Inflammatory macrophage (primary cell): ENCODE measurements around the gene MGST2.
"Not testable (repeated sequence)": the region's sequence is repeated elsewhere in the genome, so short reads cannot be mapped to it uniquely, and the experiment has no call there.

Experiments used
- DNase-seq, 2 donors: peaks; one replicate each; pipeline ENCODE4 v3.0.0-alpha.2; 2020 to 2022
- total RNA-seq, 18 experiments: gene quantifications; one replicate each; lab custom pipeline; 2026; ENCODE audit warnings: mixed read lengths in 6 of 18, inconsistent platforms in 2 of 18; lab: John Stamatoyannopoulos, UW

Gene MGST2
- total RNA-seq: 18.7 to 53.1 (median 42.0) reads per million in 18 experiments

DNA sequence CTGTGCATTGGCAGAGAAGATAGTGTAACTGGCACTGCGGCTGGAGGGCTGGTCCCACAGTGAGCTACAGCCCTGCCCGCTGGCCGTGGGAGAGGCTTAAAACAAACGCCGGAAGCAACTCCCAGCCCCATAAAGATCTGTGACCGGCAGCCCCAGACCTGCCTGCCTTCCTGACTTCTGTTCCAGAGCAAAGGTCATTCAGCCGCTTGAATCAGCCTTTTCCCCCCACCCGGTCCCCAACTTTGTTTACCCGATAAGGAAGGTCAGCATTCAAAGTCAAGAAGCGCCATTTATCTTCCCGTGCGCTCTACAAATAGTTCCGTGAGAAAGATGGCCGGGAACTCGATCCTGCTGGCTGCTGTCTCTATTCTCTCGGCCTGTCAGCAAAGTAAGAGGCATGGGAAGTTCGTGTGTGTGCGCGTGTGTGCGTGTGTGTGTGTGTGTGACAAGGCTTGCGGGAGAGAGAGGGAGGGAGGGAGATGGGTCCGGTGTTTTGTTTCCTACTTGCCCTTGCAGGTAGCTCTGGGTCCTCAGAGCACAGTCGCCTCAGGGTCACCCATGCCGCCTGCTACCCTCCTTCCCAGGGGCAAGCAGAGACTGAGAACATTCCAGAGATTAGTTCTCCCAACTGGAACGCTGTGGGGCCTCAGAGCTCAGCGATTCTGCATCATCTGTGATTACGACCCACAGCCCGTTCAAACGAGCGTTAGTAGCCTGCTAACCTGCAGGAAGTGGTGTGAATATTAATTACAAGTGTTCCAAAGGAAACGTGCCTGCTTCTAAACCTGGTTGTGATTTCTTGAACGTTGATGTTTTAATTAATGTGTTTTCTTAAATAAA, at the start of gene MGST2:
Gene MGST2, plus strand, starts transcription at position 130 of the 840 bp plus-strand sequence. Its CDS starts 201 bp downstream, at position 331.
- peak; percentile 73 to 81 for DNase-seq

GRCh38 chr4:139617702-139618490, 47.7 kb upstream of the MGST2 start:
- peak; percentile 17 to 22 for DNase-seq

GRCh38 chr4:139619644-139620043, 46.0 kb upstream of the MGST2 start:
- peak; percentile 41 to 55 for DNase-seq

DNA sequence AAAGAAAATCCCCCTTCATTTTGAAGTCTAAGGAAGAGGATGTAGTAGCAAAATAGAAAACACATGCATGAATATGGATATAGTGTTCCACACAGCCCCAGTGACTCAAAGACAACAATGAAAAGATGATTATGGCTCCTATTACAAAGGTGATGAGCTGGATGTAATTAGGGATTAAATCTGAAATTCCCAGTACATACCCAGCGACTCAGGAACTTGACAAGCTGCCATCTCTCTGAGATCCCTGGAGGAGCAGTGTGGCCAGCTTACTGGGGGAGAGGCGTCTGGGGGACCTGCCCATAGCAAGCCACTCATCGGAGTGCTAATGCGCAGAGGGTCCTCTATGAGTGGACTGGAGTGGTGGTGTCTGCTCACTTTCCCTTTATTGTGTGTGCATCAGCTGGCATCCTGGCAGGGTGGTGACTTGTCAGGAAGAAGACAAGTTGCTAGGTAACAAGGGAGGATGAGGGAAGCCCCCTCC, 42.7 kb upstream of the MGST2 start:
- no peak for DNase-seq

DNA sequence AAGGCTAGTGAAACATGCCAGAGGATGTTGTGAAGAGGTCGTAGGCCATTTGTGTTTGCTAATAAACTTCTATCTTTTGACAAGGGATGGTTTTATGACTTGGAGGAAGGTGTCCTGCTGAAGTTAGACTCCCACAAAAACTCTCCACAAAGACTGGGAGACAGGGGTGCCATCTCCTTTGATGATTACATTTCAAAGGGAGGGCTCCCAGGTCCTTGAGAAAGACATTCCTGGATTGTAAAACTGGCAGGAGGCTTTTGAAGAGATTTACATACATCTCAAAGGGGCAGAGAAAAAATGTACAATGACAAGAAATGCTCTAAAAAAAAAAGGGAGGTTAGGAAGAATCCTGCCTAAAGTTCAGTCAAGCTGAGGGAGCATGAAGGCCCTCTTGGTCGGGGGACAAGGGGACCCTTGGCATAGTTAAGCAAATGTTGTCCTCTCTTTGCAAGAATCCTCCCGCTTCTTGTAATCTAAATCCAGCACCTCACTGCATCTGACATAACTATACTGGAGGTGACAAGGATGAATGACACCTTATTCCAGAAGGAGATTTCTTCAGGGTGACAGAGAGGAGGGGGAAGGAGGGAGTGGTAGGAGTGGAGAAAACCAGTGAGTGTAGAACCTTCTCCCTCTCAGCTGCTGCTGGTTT, 41.1 kb upstream of the MGST2 start:
- DNase-seq: no peak

DNA sequence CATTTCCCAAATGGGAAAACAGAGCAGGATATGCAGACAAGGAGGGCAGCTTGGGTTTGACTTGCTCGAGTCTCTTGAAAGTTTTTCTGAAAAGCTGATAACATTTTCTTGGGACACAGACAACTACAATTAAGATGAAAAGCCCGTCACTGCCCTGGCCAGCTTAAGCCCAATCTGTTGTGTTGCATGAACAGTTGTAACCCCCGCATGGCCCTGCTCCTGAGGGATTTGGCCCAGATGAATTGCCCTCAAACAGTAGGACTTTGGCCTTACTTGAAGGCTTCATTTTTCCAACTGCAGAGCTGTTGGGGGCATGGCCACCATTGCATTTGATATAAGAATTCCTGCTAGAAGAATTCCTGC, 40.5 kb upstream of the MGST2 start:
- no peak for DNase-seq

DNA sequence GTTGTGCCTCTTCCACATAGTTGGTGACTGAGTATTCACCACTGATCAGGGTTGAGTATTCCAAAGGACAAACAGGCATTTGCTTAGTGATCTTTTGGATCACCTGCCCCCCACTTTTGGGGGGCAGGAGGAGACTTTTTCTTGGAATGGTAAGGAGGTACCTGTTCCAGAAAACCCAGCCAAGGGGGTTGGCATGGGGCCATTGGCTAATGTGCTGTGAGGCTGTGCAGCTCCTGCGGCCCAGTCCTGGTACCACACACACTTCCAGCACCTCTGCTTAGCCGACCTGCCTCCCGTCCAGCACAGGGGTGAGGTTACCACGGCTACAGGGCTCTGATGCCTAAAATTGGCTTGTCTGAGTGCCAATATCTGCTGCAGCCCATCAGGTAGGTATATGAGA, 40.1 kb upstream of the MGST2 start:
- no peak for DNase-seq

- no peak for DNase-seq
These were observed 37.2 kb upstream of the MGST2 start for GRCh38 chr4:139628184-139629012.

DNA sequence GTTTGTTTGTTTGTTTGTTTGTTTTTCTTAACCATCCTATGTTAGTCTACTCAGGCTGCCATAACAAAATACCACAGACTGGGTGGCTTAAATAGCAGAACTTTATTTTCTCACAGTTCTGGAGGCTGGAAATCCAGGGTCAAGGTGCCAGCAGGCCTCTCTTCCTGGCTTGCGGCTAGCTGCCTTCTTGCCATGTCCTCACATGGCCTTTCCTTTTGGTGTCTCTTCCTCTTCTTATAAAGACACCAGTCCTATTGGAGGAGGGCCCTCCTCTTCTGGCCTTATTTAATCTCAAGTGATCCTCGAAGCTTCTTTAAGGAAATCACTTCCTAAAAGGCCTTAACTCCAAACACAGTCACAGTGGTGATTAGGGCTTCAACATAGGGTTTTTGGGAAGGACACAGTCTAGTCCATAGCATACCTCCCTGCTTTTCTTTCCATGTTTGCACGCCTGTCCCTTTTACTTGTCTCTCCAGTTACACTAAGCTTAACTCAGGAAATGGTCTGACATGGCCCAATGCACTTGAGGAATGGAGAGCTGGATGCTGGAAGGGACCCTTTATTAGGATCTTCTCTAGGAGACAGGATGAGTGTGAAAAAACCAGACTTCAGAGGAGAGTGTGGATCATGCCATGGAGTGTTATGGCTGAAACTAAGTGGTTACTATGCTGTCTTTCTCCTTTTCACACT, 36.0 kb upstream of the MGST2 start:
- DNase-seq: peak; percentile 45 to 47

- DNase-seq: no peak
These were observed 35.5 kb upstream of the MGST2 start for GRCh38 chr4:139630126-139630495.

DNA sequence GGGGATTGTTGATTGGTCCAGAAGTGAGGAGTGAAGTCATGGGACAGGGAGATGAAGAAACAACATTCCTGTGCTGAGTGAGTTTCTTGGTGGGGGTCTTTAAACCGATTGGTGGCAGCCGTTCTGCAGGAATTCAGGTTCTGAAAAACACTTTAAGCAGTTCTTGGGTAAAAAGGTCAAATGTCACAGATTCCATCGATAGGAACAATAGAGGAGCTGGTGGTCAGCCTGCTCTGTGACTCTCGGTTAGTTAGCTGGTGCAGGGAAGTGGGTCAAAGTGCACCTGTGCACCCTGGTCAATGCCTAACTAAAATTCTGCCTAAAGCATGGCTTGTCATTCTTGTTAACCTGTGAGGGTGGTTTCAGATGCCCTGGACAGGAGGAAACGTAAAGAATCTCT, 34.6 kb upstream of the MGST2 start:
- no peak for DNase-seq

DNA sequence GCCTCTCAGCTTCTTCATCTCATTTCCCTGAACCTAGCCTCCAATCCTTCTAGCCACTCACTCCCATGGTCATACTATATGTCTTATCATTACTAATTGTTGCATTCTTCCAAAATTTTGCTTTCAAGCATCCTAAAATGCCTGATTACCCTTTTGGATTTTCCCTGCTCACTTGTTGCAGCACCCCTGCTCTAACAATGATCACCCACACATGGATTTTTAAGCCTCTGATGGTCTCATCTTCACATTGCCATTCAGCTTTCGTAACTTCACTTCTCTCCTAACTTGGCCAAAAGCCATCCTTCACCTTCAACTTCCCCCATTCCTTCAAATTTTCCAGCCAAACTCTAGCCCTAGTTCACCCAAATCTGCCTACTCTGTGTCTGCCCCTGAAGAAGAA, 33.8 kb upstream of the MGST2 start:
- peak; percentile 17 to 43 for DNase-seq

DNA sequence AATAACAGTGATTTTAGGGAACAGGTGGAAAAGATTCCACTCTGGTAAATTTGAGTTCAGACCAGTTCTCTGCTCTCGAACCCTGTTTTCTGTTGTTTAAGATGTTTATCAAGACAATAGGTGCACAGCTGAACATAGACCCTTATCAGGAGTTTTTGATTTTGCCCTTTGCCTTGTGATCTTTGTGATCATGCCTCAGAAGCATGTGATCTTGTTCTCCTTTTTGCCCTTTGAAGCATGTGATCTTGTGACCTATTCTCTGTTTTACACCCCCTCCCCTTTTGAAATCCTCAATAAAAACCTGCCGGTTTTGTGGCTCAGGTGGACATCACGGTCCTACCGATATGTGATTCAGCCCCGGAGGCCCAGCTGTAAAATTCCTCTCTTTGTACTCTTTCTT, 32.9 kb upstream of the MGST2 start:
- DNase-seq: peak in 1 of 2 donors; percentile 15

DNA sequence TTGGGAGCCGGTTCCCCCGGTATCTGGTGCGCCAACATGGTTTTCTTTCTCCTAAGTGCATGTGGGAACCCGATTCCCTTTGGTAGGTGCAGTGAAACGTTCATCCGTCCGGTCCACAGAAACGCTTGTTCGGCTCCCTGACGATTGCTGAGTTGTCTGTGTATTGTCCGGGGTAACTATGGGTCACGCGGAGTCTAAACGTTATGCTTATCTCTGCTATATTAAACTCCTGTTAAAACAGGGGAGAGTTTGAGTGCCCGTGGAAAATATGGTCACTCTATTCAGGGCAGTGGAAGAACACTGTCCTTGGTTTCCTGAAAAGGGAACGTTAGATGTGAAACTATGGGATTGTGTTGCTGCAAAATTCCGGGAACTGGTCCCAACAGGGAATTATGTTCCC, 32.4 kb upstream of the MGST2 start:
- DNase-seq: no peak

- DNase-seq: no peak
These were observed 32.0 kb upstream of the MGST2 start for GRCh38 chr4:139633661-139634060.

GRCh38 chr4:139635966-139636365, 29.7 kb upstream of the MGST2 start:
- DNase-seq: no peak

DNA sequence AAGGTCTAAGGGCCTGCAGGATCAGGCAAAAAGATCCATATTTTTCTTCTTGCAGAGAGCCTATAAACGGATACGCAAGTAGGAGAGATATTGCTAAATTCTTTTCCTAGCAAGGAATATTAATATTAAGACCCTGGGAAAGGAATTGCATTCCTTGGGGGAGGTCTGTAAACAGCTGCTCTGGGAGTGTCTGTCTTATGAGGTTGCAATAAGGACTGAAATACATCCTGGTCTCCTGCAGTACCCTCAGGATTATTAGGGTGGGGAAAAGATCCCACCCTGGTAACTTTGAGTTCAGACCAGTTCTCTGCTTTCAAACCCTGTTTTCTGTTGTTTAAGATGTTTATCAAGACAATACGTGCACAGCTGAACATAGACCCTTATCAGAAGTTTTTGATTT, 27.3 kb upstream of the MGST2 start:
- not testable (repeated sequence) for DNase-seq

DNA sequence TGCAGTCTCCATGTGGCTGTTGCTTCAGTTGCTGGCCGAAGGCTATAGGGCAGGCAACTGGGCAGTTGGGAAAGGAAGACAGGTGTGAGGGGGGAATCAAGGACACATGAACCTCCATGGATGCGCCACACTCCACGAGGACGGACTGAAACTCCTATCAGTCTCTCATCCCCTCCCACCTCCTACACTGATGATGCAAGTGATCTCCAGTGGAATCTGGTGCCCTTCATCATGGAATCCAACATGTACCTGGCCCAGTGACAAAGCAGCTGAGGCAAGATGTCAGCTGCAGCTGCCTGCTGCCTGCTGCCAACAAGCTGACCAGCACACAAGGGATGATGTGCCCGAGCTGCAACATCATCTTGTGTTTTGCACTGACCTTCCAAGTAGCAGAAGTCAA, 26.0 kb upstream of the MGST2 start:
- DNase-seq: no peak

- DNase-seq: no peak
These were observed 24.4 kb upstream of the MGST2 start for GRCh38 chr4:139641218-139641617.

GRCh38 chr4:139642364-139642763, 23.3 kb upstream of the MGST2 start:
- no peak for DNase-seq

DNA sequence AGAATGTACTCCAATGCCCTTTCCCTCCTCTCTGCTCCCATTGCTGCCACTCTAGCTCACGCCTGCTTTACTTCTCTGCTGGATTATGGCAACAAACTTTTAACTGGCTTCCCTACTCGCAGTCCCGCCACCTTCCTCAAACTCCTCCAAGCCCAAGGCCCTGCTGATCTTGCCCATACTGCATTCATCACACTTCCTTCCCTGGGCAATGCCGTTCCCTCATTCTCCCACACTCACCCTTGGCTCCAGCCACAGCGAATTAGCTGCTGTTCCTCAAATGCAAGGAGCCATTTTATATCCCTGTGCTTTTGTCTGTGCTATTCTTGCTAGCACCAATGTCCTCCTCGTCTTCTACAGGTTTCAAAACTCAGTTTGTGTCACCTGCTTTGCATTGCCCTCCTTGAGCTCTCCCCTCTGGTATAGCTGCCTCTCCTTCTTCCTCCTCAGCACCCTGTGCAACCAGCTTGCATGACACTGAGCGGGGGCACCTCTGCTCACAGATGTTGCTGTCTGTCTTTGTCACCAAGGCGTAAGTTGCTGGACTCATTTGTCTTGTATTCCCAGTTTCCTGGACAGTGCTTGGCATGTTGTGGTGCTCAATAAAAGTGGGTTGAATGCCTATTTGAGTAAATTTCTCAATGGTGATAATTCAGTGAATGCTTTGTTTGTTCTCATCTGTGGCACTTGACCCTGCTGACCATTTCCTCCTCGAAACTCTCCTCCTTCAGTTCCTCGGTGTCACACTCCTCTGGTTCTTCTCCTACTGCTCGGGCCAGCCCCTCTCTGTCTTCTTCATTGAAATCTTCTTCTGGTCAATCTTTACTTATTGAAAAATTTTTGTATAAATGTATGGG, 22.4 kb upstream of the MGST2 start:
- DNase-seq: peak; percentile 43 to 48
